WERI-Rb-1 (cell line): ENCODE measurements around the gene TANC1.

Experiments
- DNase-seq: peaks from one replicate; pipeline ENCODE4 v3.0.0-alpha.2; 2020
- H3K27ac ChIP-seq: fragments of 250-450 bp; sonication (Bioruptor Pico); 2 replicates; pipeline ENCODE4 v1.5.1; 2020; ENCODE audit warnings: mild to moderate bottlenecking, moderate library complexity
- H3K27me3 ChIP-seq: fragments of 250-450 bp; sonication (Bioruptor Pico); 2 replicates; pipeline ENCODE4 v1.5.1; 2021; ENCODE audit warnings: mild to moderate bottlenecking, low read depth, moderate library complexity; ENCODE audit not compliant: insufficient read depth, severe bottlenecking
- H3K36me3 ChIP-seq: fragments of 250-450 bp; sonication (Bioruptor Pico); 2 replicates; pipeline ENCODE4 v1.5.1; 2020; ENCODE audit warnings: mild to moderate bottlenecking, moderate library complexity
- H3K4me3 ChIP-seq: 2 replicates; pipeline ENCODE4 v1.5.1; 2011; ENCODE audit warnings: low read depth, mild to moderate bottlenecking, control low read depth, low read length
- H3K9me3 ChIP-seq: fragments of 250-450 bp; sonication (Bioruptor Pico); 2 replicates; pipeline ENCODE4 v1.5.1; 2021; ENCODE audit warnings: mild to moderate bottlenecking, moderate library complexity; ENCODE audit not compliant: severe bottlenecking
- TF ChIP-seq, protein P1 (sequence below): IDR thresholded peaks from 2 replicates; pipeline ENCODE4 v1.5.1; 2011; ENCODE audit warnings: low read depth, mild to moderate bottlenecking, control low read depth, inconsistent platforms, low read length

TANC1 gene

DNA sequence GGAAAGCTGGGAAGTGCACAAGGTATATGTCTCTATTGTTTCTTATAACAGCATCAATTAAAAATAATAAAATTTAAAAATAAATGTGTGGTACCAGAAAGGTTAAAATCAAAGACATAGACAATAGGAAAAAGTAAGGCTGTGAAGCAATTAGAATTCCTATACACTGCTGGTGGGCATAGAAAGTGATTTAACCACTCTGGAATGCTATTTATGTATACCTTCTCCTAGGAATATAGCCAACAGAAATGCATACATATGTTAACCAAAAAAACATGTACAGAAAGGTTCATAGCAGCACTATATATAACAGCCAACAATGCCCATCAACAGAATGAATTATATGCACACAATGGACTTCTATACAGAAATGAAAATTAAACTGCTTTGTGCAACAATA, 275.1 kb downstream of the TANC1 start:
- no peak for DNase-seq
- H3K4me3 ChIP-seq, result no peak overlapping the region
- H3K27ac ChIP-seq, result no peak overlapping the region
- peaks cover 11% of the 10 kb centered on the region for H3K36me3 ChIP-seq
- no peaks in the 10 kb centered on the region for H3K27me3 ChIP-seq
- H3K9me3 ChIP-seq, result no peaks in the 10 kb centered on the region
- TF ChIP-seq, protein P1, sequence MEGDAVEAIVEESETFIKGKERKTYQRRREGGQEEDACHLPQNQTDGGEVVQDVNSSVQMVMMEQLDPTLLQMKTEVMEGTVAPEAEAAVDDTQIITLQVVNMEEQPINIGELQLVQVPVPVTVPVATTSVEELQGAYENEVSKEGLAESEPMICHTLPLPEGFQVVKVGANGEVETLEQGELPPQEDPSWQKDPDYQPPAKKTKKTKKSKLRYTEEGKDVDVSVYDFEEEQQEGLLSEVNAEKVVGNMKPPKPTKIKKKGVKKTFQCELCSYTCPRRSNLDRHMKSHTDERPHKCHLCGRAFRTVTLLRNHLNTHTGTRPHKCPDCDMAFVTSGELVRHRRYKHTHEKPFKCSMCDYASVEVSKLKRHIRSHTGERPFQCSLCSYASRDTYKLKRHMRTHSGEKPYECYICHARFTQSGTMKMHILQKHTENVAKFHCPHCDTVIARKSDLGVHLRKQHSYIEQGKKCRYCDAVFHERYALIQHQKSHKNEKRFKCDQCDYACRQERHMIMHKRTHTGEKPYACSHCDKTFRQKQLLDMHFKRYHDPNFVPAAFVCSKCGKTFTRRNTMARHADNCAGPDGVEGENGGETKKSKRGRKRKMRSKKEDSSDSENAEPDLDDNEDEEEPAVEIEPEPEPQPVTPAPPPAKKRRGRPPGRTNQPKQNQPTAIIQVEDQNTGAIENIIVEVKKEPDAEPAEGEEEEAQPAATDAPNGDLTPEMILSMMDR, result no peak

DNA sequence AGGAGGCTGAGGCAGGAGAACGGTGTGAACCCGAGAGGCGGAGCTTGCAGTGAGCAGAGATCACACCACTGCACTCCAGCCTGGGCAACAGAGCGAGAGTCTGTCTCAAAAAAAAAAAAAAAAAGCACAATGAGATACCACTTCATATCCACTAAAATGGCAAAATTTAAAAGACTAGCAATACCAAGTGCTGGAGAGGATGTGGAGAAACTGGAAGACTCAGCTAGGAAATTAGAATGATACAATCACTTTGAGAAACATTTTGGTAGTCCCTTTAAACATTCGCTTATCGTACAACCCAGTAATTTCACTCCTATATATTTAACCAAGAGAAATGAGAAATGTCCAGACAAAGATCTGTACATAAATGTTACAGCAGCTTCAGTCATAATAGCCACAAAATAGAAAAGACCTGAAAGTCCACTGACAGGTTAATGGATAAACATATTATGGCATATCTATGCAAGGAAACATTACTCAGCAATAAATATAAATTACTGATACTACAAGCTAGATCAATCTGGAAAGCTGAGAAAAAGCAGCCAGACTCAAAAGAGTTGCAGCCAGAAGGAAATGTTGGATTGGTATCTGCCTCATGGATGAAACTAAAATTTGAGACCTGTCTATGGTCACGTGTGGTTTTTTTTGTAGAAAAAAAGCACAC, 278.0 kb downstream of the TANC1 start:
- Histone ChIP-seq H3K9me3 (no peaks in the 10 kb centered on the region), H3K27me3 (no peaks in the 10 kb centered on the region), H3K4me3 (no peak overlapping the region), H3K27ac (no peak overlapping the region), H3K36me3 (peaks cover 3% of the 10 kb centered on the region; the same call in 1 of the 2 replicates)
- TF ChIP-seq, protein P1, result no peak
- no peak for DNase-seq

DNA sequence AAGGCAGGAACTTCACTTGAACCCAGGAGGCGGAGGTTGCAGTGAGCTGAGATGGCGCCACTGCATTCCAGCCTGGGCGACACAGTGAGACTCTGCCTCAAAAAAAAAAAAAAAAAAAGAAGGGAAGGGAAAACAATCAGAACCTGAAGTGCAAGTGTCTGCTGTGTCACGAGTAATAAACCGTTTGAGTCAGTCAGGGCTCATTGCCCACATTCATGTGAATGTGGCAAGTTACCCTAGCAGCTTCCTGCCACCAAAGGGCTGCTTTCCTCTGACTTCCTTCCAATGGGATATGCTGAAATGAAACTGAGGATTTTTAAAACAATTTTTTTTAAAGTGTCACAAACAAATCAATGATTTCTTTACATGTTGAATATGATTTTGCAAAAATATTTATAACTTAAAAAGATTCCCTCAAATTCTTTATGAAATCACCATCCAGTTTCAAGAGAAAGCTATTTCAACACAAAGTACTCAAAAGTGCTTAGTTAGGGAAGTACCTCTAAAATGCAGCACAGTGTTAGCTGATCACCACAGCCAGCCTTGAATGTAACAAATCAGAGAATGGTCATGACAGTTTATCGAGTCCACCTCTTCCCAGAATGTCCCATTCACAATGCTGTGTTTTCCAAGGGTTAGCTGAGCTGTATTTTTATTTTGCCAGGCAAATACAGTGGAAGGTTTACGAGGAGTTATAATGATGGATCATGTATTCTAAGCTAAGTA, 281.7 kb downstream of the TANC1 start:
- Histone ChIP-seq H3K36me3 (peaks cover 3% of the 10 kb centered on the region; the same call in 1 of the 2 replicates), H3K4me3 (no peak overlapping the region), H3K27me3 (no peaks in the 10 kb centered on the region), H3K9me3 (no peaks in the 10 kb centered on the region), H3K27ac (no peak overlapping the region)
- no peak for DNase-seq
- TF ChIP-seq, protein P1, result no peak

DNA sequence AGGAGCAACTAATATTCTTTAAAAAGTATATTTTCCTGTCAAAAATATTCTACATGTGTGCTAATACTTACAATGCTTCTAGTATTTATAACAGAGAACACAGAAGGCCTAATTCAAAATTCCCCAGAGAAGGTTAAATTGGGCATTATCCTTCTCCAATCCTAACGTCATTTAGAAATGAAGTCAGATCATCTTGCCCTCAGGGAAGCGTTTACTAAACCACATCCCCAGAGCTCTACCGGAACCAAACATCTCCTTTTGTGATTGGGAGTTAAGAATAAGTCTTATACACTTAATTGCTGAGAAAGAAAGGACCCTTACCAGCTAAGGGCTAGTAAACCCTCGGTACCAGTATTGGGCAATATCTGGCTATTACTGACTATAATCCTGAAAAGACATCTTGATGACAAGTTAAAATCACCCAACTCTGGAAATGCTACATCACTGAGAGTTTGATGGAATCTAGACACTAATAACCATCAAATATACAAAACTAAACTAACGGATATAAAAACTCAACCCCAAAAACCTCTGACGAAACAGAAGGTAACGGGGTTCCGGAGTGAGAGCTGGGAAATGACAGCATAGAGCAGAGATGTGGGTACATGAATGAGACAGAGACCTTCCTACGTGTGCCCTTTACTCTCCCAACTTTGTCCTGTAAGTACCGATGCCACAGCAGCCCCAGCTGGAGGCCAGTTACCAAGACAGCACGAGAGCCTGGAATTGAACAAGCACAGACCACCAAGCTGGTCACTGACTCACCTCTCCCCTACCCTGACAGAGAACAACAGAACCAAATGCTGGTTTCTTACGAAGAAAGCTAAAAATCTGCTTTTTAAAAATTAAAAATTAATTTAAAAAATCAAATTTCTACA, 283.1 kb downstream of the TANC1 start:
- H3K36me3 ChIP-seq, result no peaks in the 10 kb centered on the region; the same call in 1 of the 2 replicates
- no peaks in the 10 kb centered on the region for H3K27me3 ChIP-seq
- no peak overlapping the region for H3K27ac ChIP-seq
- H3K4me3 ChIP-seq, result no peak overlapping the region
- no peak for DNase-seq
- H3K9me3 ChIP-seq, result no peaks in the 10 kb centered on the region
- TF ChIP-seq, protein P1, result no peak

DNA sequence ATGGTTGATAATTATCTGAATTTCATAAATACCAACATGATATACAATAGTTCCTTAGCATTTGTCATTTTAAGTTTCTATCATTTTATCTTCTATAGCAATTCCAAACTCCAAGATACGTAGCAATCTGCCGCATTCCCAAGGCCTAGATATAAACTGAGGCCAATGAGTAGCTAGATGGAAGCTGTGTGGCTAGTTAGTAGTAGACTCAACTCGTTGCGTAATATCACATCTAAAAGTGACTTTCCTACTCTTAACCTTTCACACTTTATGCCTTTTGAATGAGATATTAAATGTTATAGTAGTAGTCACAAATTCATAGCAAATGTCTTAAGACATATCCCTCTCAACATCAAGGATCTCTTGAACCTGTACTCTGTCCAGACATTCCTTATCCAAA, 284.5 kb downstream of the TANC1 start:
- Histone ChIP-seq H3K9me3 (no peaks in the 10 kb centered on the region), H3K27ac (no peak overlapping the region), H3K27me3 (no peaks in the 10 kb centered on the region), H3K4me3 (no peak overlapping the region), H3K36me3 (no peaks in the 10 kb centered on the region)
- DNase-seq, result no peak
- TF ChIP-seq, protein P1, result no peak
